Endothelial cell of umbilical vein (primary cell): ENCODE results near the gene SGMS2.
A peak's percentile ranks its signal among the peaks of the same experiment; 100 is the strongest.

Source experiments
- EZH2 ChIP-seq: IDR thresholded peaks from 2 replicates; pipeline ENCODE4 v1.6.1; 2012; ENCODE audit warnings: borderline replicate concordance, low read depth, mild to moderate bottlenecking, moderate library complexity, low read length, inconsistent platforms; ENCODE audit not compliant: severe bottlenecking
- JUN ChIP-seq: IDR thresholded peaks from 2 replicates; pipeline ENCODE4 v1.6.1; 2011; ENCODE audit warnings: borderline replicate concordance, low read depth; ENCODE audit not compliant: insufficient read length, insufficient read depth
- MAX ChIP-seq: IDR thresholded peaks from 2 replicates; pipeline ENCODE4 v1.6.1; 2011; ENCODE audit not compliant: insufficient read depth, insufficient read length
- MYC ChIP-seq: IDR thresholded peaks from one replicate; pipeline ENCODE4 v1.6.1; 2011; ENCODE audit warnings: mild to moderate bottlenecking, low read depth, low read length
- POLR2A ChIP-seq: IDR thresholded peaks from 2 replicates; pipeline ENCODE4 v1.6.1; 2012; ENCODE audit warnings: low read depth, mild to moderate bottlenecking, control low read depth, low read length
- TF ChIP-seq, protein P1 (sequence below), 2 donors: IDR thresholded peaks; 1 replicate in 1 of 2; 2 replicates in 1 of 2; pipeline ENCODE4 v1.5.1; 2011; ENCODE audit warnings: low read length in 2 of 2, mild to moderate bottlenecking in 2 of 2, moderate library complexity in 2 of 2, control low read depth in 1 of 2, inconsistent platforms in 1 of 2, low read depth in 1 of 2; ENCODE audit not compliant: insufficient read depth in 1 of 2; ENCODE audit errors: extremely low read depth in 1 of 2

DNA sequence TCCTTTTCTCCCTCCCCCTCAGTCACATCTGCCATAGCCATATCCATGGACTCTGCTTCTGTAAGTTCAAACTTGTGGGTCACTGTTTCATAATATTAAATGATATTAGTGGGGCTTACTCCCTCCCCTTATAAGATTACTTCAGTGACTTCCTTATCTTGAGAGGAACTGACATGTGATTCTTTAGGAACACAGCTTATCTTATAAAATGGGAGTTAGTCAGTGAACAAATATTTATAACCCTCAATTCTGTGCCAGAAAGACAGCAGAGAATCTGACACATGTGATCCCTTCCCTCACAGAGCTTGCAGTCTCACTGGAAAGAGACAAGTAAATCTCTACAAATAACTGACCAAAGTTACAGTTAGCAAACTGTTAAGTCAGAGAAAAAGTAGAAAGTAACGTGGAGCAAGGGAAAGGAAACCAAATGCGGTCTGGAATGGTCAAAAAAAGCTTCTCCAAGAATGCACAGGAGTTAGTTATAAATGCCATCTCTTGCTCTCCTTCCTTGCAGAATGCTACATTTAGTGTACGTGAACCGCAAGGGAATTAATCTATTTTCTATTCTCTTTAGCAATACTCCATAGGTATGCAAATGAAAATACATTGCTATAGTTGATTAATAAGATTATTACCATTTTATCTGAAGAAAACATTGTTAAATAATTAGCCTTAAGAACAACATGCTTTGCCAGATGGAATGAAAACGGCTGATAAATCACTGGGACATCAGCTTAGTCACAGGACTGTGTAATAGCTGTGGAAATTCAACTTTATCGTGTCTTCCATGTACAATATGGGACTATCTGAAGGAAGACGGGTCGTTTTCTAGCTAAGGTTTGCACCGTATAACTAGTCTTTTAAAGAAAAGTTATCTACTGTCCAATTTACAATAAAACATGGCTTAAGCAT is 29.0 kb downstream of the SGMS2 start:
- TF ChIP-seq JUN (peak; percentile 9), POLR2A (no peak), MYC (no peak), MAX (no peak), EZH2 (no peak)
- TF ChIP-seq, protein P1, sequence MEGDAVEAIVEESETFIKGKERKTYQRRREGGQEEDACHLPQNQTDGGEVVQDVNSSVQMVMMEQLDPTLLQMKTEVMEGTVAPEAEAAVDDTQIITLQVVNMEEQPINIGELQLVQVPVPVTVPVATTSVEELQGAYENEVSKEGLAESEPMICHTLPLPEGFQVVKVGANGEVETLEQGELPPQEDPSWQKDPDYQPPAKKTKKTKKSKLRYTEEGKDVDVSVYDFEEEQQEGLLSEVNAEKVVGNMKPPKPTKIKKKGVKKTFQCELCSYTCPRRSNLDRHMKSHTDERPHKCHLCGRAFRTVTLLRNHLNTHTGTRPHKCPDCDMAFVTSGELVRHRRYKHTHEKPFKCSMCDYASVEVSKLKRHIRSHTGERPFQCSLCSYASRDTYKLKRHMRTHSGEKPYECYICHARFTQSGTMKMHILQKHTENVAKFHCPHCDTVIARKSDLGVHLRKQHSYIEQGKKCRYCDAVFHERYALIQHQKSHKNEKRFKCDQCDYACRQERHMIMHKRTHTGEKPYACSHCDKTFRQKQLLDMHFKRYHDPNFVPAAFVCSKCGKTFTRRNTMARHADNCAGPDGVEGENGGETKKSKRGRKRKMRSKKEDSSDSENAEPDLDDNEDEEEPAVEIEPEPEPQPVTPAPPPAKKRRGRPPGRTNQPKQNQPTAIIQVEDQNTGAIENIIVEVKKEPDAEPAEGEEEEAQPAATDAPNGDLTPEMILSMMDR (IDR thresholded peaks at IDR 0.05; ENCODE audit: extremely low read depth in 1 of 2, insufficient read depth in 1 of 2, low read depth in 1 of 2, low read length in 2 of 2), result no peak
